OCI-LY7 (cell line): Measurements from ENCODE around the gene PEX7. TPM values are rescaled to one million over a fixed set of nuclear protein-coding genes. Genes with fewer than 3 reads are reported as not detected.

Experiments used
- BruUV-seq: library from RNA; stranded (reverse); fragments of 400-500 nt; replicated peaks from 2 replicates; lab custom pipeline; 2021; lab: Mats Ljungman, UMichigan
- CTCF ChIA-PET: fragments of 300-600 bp; sonication (Branson Sonifier 250); formaldehyde crosslinking; loops from one replicate; lab custom pipeline; 2022; ENCODE audit warnings: antibody characterized with exemption; ENCODE audit not compliant: unreplicated experiment; lab: Charles Lee
- POLR2A ChIA-PET: fragments of 300-600 bp; sonication (Branson Sonifier 250); formaldehyde crosslinking; loops from one replicate; lab custom pipeline; 2022; ENCODE audit warnings: antibody characterized with exemption; lab: Charles Lee
- DNase-seq: peaks from one replicate; pipeline ENCODE4 v3.0.0-alpha.2; 2015; ENCODE audit warnings: low spot score
- H2AFZ ChIP-seq: fragments of 200-600 bp; sonication (generic), shearing (Covaris generic); 2 replicates; pipeline ENCODE4 v1.6.1; 2014; ENCODE audit warnings: mild to moderate bottlenecking, antibody characterized with exemption, low read length, moderate library complexity
- H3K27ac ChIP-seq: fragments of 200-600 bp; sonication (generic); 2 replicates; pipeline ENCODE4 v1.5.1; 2014; ENCODE audit warnings: mixed run types, low read depth, mild to moderate bottlenecking, moderate library complexity, low read length, inconsistent platforms; ENCODE audit not compliant: poor library complexity, severe bottlenecking
- H3K36me3 ChIP-seq: fragments of 200-600 bp; sonication (generic); 2 replicates; pipeline ENCODE4 v1.6.1; 2014; ENCODE audit warnings: mild to moderate bottlenecking, antibody characterized with exemption, low read length, moderate library complexity, mixed read lengths; ENCODE audit not compliant: insufficient read depth
- H3K4me1 ChIP-seq: fragments of 200-600 bp; sonication (generic); 2 replicates; pipeline ENCODE4 v1.5.1; 2014; ENCODE audit warnings: mild to moderate bottlenecking, low read length; ENCODE audit not compliant: insufficient read depth, poor library complexity, severe bottlenecking
- H3K4me2 ChIP-seq: fragments of 200-600 bp; sonication (generic); 2 replicates; pipeline ENCODE4 v1.6.1; 2014; ENCODE audit warnings: mild to moderate bottlenecking, low read length
- H3K4me3 ChIP-seq: fragments of 200-600 bp; sonication (generic); 2 replicates; pipeline ENCODE4 v1.5.1; 2014; ENCODE audit warnings: mild to moderate bottlenecking, low read depth, low read length; ENCODE audit not compliant: poor library complexity, severe bottlenecking
- H3K79me2 ChIP-seq: fragments of 200-600 bp; sonication (generic); 2 replicates; pipeline ENCODE4 v1.6.1; 2016; ENCODE audit warnings: low read depth, mild to moderate bottlenecking, low read length, moderate library complexity, mixed read lengths; ENCODE audit not compliant: insufficient read depth
- H3K9me2 ChIP-seq: fragments of 200-600 bp; sonication (generic); 2 replicates; pipeline ENCODE4 v1.6.1; 2016; ENCODE audit warnings: mild to moderate bottlenecking, low read length, mixed read lengths; ENCODE audit not compliant: insufficient read depth
- H3K9me3 ChIP-seq: fragments of 200-600 bp; sonication (generic); 2 replicates; pipeline ENCODE4 v1.6.1; 2014; ENCODE audit warnings: mild to moderate bottlenecking, mixed run types, low read length, mixed read lengths
- H4K20me1 ChIP-seq: fragments of 200-600 bp; sonication (generic); 2 replicates; pipeline ENCODE4 v1.6.1; 2014; ENCODE audit warnings: mild to moderate bottlenecking, antibody characterized with exemption, low read length, moderate library complexity, mixed read lengths; ENCODE audit not compliant: insufficient read depth
- CTCF ChIP-seq: fragments of 200-600 bp; sonication (generic); conservative IDR thresholded peaks from 2 replicates; pipeline ENCODE4 v1.5.1; 2014; ENCODE audit warnings: mild to moderate bottlenecking, antibody characterized with exemption, low read length, moderate library complexity, mixed read lengths
- EZH2phosphoT487 ChIP-seq: fragments of 200-600 bp; sonication (generic); IDR thresholded peaks from 2 replicates; pipeline ENCODE4 v1.6.1; 2018; ENCODE audit warnings: low read depth, borderline replicate concordance, mild to moderate bottlenecking, mixed run types, antibody characterized with exemption, low read length, moderate library complexity, mixed read lengths
- intact Hi-C: fragments of 100-400 bp; cut with micrococcal nuclease; formaldehyde crosslinking; loops from one replicate; pipeline ENCODE4 v1.10.0; 2022; ENCODE audit not compliant: unreplicated experiment
- total RNA-seq, 2 experiments: library from RNA; depleted of rRNA in 1 of 2; stranded (reverse); fragments of >200 nt in 1 of 2; shearing (Covaris generic) in 1 of 2; gene quantifications; 2 replicates each; pipeline ENCODE4 v1.2.3, GENCODE V29; 2014 to 2022

The PEX7 gene
- total RNA-seq, 2 experiments from 2014 or later, result 5.8 to 8.4 TPM

GRCh38 chr6:136775081-136775480 is 47.3 kb upstream of the PEX7 start:
- POLR2A ChIA-PET, result interaction anchor here (0.7 to 1.6 kb wide), 5 partner anchors 12 to 53 kb away, joined by 3 to 7 read pairs (median 4); no protein-coding TSS in a partner anchor
- Histone ChIP-seq H3K27ac (no peak overlapping the region), H3K4me1 (peaks cover 21% of the 10 kb centered on the region)

DNA sequence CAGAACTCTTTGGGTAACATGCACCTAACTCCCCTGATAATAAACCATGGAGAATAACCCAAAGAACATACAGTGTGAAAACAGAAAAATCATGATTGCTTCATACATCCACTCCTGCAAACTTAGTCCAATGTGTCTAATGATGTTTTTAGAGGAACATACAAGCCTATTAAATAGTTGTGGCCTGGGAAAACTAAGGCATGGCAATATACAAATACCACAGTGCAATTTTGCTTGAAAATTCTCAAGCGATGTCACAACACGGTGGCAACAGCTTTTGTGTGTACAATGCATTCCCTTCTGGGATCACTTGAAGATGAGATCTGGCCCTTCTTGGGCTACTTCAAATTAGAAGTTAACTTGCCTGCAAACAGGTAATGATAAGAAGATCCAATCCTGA is 46.8 kb upstream of the PEX7 start:
- TF ChIP-seq EZH2phosphoT487, result no peak
- no peak for TF ChIP-seq CTCF
- H2AFZ ChIP-seq, result no peak overlapping the region
- H3K4me1 ChIP-seq, result peaks cover 19% of the 10 kb centered on the region
- BruUV-seq, result no TSS peak
- no peak overlapping the region for H3K4me2 ChIP-seq
- H4K20me1 ChIP-seq, result peaks cover 4% of the 10 kb centered on the region; the same call in 1 of the 2 replicates
- H3K27ac ChIP-seq, result no peak overlapping the region
- POLR2A ChIA-PET, result interaction anchor here (0.7 to 1.5 kb wide), 4 partner anchors 12 to 49 kb away, joined by 3 to 7 read pairs (median 4); no protein-coding TSS in a partner anchor
- peaks cover 51% of the 10 kb centered on the region; the same call in 1 of the 2 replicates for H3K79me2 ChIP-seq
- H3K9me3 ChIP-seq, result no peaks in the 10 kb centered on the region
- 0 out of 2 replicates have a peak, but pooled peaks cover 7% of the 10 kb centered on the region for H3K36me3 ChIP-seq
- no peaks in the 10 kb centered on the region for H3K9me2 ChIP-seq
- DNase-seq, result no peak
- CTCF ChIA-PET, result no interaction called here
- no peak overlapping the region for H3K4me3 ChIP-seq
- intact Hi-C loops, result no loop called here

More at GRCh38 chr6:136775081-136775480, 47.3 kb upstream of the PEX7 start:
- H3K4me3 ChIP-seq, result no peak overlapping the region
- H4K20me1 ChIP-seq, result peaks cover 4% of the 10 kb centered on the region; the same call in 1 of the 2 replicates
- CTCF ChIA-PET, result no interaction called here
- no peak overlapping the region for H2AFZ ChIP-seq
- H3K79me2 ChIP-seq, result peaks cover 51% of the 10 kb centered on the region; the same call in 1 of the 2 replicates
- intact Hi-C loops, result no loop called here
- no peak overlapping the region for H3K4me2 ChIP-seq
- BruUV-seq, result no TSS peak
- 0 out of 2 replicates have a peak, but pooled peaks cover 7% of the 10 kb centered on the region for H3K36me3 ChIP-seq
- TF ChIP-seq CTCF (no peak), EZH2phosphoT487 (no peak)
- DNase-seq, result no peak
- H3K9me3 ChIP-seq, result no peaks in the 10 kb centered on the region
- H3K9me2 ChIP-seq, result no peaks in the 10 kb centered on the region

- Histone ChIP-seq H3K9me3 (no peaks in the 10 kb centered on the region), H3K4me3 (no peak overlapping the region), H3K4me1 (peaks cover 16% of the 10 kb centered on the region), H3K27ac (no peak overlapping the region), H3K4me2 (no peak overlapping the region), H2AFZ (no peak overlapping the region), H3K79me2 (peaks cover 51% of the 10 kb centered on the region; the same call in 1 of the 2 replicates), H4K20me1 (peaks cover 4% of the 10 kb centered on the region; the same call in 1 of the 2 replicates), H3K9me2 (no peaks in the 10 kb centered on the region), H3K36me3 (peaks cover 7% of the 10 kb centered on the region; the same call in 1 of the 2 replicates)
- no peak for DNase-seq
- TF ChIP-seq EZH2phosphoT487, result no peak
- no TSS peak for BruUV-seq
- POLR2A ChIA-PET, result no interaction called here
- CTCF ChIA-PET, result no interaction called here
- intact Hi-C loops, result no loop called here
Observed at GRCh38 chr6:136777651-136778050, 44.7 kb upstream of the PEX7 start.
